D721Med (cell line): ENCODE data around the gene RNASE2.

Experiments used
- DNase-seq: peaks from one replicate; pipeline ENCODE4 v3.0.0; 2011; ENCODE audit warnings: low spot score; ENCODE audit not compliant: insufficient read length
- FAIRE-seq: peaks from 2 replicates; lab custom pipeline; 2011; peaks lifted over from hg19 to GRCh38; lab: Jason Lieb, UNC
- CTCF ChIP-seq: IDR thresholded peaks from 2 replicates; pipeline ENCODE4 v1.5.1; 2012; ENCODE audit warnings: mild to moderate bottlenecking, control low read depth; ENCODE audit not compliant: insufficient read depth; ENCODE audit errors: missing control alignments

RNASE2 gene

GRCh38 chr14:20989471-20989786 is 34.1 kb downstream of the RNASE2 start:
- no peak for DNase-seq
- TF ChIP-seq CTCF: no peak
- no peak for FAIRE-seq

GRCh38 chr14:20989787-20990600 is 34.7 kb downstream of the RNASE2 start, which contains the start of gene METTL17:
METTL17 (plus strand) TSS chr14:20989980; CDS start chr14:20990003, 23 bp downstream.
- TF ChIP-seq CTCF: peak; percentile 13
- DNase-seq (peak; percentile 85), FAIRE-seq (no peak)

- DNase-seq (no peak), FAIRE-seq (no peak)
- TF ChIP-seq CTCF: no peak
These were observed 41.2 kb downstream of the RNASE2 start for GRCh38 chr14:20996521-20996920.

GRCh38 chr14:20997115-20997514 is 41.8 kb downstream of the RNASE2 start:
- no peak for FAIRE-seq
- no peak for TF ChIP-seq CTCF

GRCh38 chr14:20997564-20997963 is 42.3 kb downstream of the RNASE2 start:
- FAIRE-seq (no peak), DNase-seq (no peak)
- TF ChIP-seq CTCF: no peak

More at GRCh38 chr14:20997115-20997514, 41.8 kb downstream of the RNASE2 start:
- no peak for DNase-seq

GRCh38 chr14:20998139-20998538 is 42.9 kb downstream of the RNASE2 start:
- TF ChIP-seq CTCF: no peak
- FAIRE-seq (no peak), DNase-seq (no peak)
